Left lung (tissue), 10 donors: ENCODE results near the gene INTS15. TPM values are rescaled to one million over a fixed set of nuclear protein-coding genes. Genes with fewer than 3 reads are reported as not detected.
A peak's percentile ranks its signal among the peaks of the same experiment; 100 is the strongest.

Experiments used
- ATAC-seq: fragments of 200-7000 bp; cut with Tn5 transposase; one replicate; pipeline ENCODE4 v1.9.1; 2020; ENCODE audit warnings: moderate library complexity
- DNase-seq, 4 donors: peaks; one replicate each; pipeline ENCODE4 v3.0.0-alpha.2; 2013 to 2020
- H3K27ac ChIP-seq, 2 donors: fragments of 200-600 bp; sonication (generic) in 1 of 2; one replicate each; pipeline versions ENCODE4 v1.5.0 to v1.8.0; 2020 to 2021
- H3K27me3 ChIP-seq, 2 donors: fragments of 200-600 bp; sonication (generic) in 1 of 2; one replicate each; pipeline versions ENCODE4 v1.5.0 to v1.8.0; 2020 to 2021
- H3K36me3 ChIP-seq, 2 donors: fragments of 200-600 bp; sonication (generic) in 1 of 2; one replicate each; pipeline versions ENCODE4 v1.5.0 to v1.8.0; 2020 to 2021
- H3K4me1 ChIP-seq, 2 donors: fragments of 200-600 bp; one replicate each; pipeline ENCODE4 v1.8.0; 2021
- H3K4me3 ChIP-seq, 2 donors: fragments of 200-600 bp; sonication (generic) in 1 of 2; one replicate each; pipeline versions ENCODE4 v1.5.0 to v1.8.0; 2020 to 2021; ENCODE audit warnings: mild to moderate bottlenecking in 1 of 2
- H3K9me3 ChIP-seq, 2 donors: fragments of 200-600 bp; sonication (generic) in 1 of 2; one replicate each; pipeline versions ENCODE4 v1.5.0 to v1.8.0; 2020 to 2021
- CTCF ChIP-seq, 2 donors: fragments of 200-600 bp; sonication (generic) in 1 of 2; IDR thresholded peaks; one replicate each; pipeline versions ENCODE4 v1.5.0 to v1.8.0; 2021; ENCODE audit warnings: antibody characterized with exemption in 2 of 2
- intact Hi-C, 2 donors: fragments of 100-400 bp; cut with DNase I; formaldehyde crosslinking; loops; one replicate each; pipeline versions ENCODE4 v1.11.2 to v1.14.2; 2022
- polyA plus RNA-seq, 6 donors: library from polyadenylated mRNA; unstranded; fragments of 120-200 nt; gene quantifications; one replicate each; pipeline ENCODE4 v1.2.1, GENCODE V29; 2013; ENCODE audit not compliant: insufficient read length in 6 of 6
- total RNA-seq, 2 donors: library from RNA; stranded (reverse); fragmentation: NEBNext Ultra II Directional; extraction: Animal tissue kit (Norgen Biotek cat#: 25700); gene quantifications; one replicate each; pipeline ENCODE4 v1.2.1, GENCODE V29; 2021
- donor health status: DM: no; HTN: yes; CAD: no.
- donor health status: DM: no; HTN: no; CAD: no.

Gene INTS15
- total and polyA plus RNA-seq, 8 donors = 30.2 to 49.4 (median 38.3) TPM

- Histone ChIP-seq H3K9me3 (peaks cover 0 to 28% of the 10 kb centered on the region in 2 donors), H3K4me3 (no peak overlapping the region), H3K27ac (no peak overlapping the region), H3K4me1 (no peaks in the 10 kb centered on the region), H3K36me3 (peaks cover 0 to 84% of the 10 kb centered on the region in 2 donors), H3K27me3 (no peaks in the 10 kb centered on the region)
- TF ChIP-seq CTCF (IDR thresholded peaks at IDR 0.05) = no peak
- peak in 2 of 4 donors; percentile 21 to 73 for DNase-seq
- intact Hi-C loops = no loop called here
- no peak for ATAC-seq
Measured at GRCh38 chr7:6652446-6653011, 62.7 kb downstream of the INTS15 start.

DNA sequence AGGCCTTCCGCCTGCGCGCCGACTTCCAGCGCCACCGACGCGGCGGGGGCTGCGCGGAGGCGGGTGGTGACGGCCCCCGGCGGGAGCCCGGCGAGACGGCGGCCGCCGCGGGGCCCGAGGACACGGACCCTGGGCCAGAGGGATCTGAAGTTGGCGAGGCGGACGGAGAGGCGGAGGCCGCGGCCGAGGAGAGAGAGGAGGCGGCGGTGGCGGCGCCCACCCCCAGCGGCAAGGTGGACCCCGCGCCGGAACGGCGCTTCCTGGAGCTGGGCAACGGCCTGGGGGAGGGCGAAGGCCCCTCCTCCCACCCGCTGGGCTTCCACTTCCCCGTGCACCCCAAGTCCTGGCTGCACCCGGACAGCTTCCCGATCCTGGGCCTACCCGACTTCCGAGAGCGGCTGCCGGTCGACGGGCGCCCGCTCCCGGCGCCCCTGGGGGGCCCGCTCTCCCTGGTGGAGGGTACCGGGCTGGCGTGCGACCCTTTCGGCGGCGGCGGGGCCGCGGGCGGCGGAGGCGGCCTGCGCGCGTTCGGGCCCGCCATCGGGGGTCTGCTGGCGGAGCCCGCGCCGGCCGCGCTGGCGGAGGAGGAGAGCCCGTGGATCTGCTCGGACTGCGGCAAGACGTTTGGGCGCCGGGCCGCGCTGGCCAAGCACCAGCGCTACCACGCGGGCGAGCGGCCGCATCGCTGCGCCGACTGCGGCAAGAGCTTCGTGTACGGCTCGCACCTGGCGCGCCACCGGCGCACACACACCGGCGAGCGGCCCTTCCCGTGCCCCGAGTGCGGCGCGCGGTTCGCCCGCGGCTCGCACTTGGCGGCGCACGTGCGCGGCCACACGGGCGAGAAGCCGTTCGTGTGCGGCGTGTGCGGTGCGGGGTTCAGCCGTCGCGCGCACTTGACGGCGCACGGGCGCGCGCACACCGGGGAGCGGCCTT is 63.5 kb downstream of the INTS15 start:
- intact Hi-C loops = no loop called here
- Histone ChIP-seq H3K4me3 (no peak overlapping the region), H3K4me1 (no peaks in the 10 kb centered on the region), H3K27me3 (no peaks in the 10 kb centered on the region), H3K9me3 (peaks cover 0 to 28% of the 10 kb centered on the region in 2 donors), H3K36me3 (peaks cover 0 to 75% of the 10 kb centered on the region in 2 donors), H3K27ac (no peak overlapping the region)
- ATAC-seq (no peak), DNase-seq (peak in 2 of 4 donors; percentile 30 to 65)
- TF ChIP-seq CTCF (IDR thresholded peaks at IDR 0.05) = no peak

DNA sequence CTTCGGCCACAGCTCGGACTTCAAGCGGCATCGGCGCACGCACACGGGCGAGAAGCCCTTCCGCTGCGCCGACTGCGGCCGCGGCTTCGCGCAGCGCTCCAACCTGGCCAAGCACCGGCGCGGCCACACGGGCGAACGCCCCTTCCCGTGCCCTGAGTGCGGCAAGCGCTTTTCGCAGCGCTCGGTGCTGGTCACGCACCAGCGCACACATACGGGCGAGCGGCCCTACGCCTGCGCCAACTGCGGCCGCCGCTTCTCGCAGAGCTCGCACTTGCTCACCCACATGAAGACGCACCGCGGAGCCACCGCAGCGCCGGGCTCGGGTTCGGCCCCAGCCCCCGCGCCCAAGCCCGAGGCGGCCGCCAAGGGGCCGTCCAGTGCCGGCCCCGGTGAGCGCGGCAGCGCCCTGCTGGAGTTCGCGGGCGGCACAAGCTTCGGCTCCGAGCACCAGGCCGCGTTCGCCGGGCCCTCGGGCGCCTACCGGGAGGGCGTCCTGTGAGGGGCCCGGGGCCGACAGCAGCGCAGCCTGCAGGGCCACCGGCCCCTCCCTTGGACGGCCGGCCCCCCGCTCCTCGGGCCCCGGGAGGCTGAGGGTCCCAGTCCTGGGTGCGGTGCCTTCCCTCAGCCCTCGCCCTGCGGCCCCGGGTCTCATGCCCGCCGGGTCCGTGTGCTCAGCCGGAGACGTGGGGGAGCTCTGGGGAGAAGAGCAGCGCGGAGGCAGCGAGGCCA is 64.5 kb downstream of the INTS15 start:
- DNase-seq (peak in 1 of 4 donors; percentile 6), ATAC-seq (no peak)
- Histone ChIP-seq H3K36me3 (peaks cover 0 to 66% of the 10 kb centered on the region in 2 donors), H3K27ac (no peak overlapping the region), H3K9me3 (peaks cover 0 to 28% of the 10 kb centered on the region in 2 donors), H3K4me1 (peaks cover 0 to 3% of the 10 kb centered on the region in 2 donors), H3K27me3 (peaks cover 0 to 6% of the 10 kb centered on the region in 2 donors), H3K4me3 (no peak overlapping the region)
- intact Hi-C loops = no loop called here
- TF ChIP-seq CTCF (IDR thresholded peaks at IDR 0.05) = no peak

DNA sequence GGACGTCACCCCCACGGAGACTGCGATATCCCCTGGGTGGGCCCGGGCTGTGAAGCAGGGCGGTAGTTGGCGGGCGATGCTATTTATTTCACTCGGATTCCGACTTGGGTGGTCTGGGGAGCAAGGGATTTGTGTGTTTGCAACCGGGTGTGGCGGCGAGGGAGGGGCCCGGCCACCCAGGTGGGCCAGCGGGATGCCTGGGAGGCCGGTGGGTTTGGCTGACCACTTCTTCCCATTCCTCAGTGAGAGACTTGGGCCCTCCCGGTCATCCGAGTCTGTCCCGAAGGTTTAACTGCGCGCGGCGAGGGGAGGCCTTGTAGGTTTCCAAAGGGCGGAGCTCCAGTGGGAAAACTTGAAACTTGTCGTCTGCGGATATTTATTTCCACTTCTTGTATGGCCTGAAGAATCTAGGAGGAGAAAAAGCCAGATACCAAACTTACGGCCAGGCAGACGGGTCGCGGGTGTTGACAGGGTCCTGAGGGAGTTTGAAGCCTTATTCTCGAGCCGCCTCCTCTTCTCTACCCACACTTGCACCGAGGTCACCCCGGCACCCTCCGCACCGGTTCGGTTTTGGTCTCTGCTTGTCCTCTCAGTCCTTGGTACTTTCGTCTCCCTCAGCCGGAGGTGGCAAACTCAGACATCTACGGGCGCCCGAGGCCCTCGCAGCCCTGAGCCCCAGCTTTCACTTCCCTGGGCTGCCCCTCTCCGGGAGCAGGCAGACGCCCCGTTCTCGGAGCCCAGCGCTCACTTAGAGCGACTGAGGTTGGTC is 65.2 kb downstream of the INTS15 start:
- no peak overlapping the region for H3K27ac ChIP-seq
- peaks cover 0 to 59% of the 10 kb centered on the region in 2 donors for H3K36me3 ChIP-seq
- TF ChIP-seq CTCF (IDR thresholded peaks at IDR 0.05) = no peak
- ATAC-seq (no peak), DNase-seq (peak in 1 of 4 donors; percentile 26)
- no peak overlapping the region for H3K4me3 ChIP-seq
- peaks cover 0 to 26% of the 10 kb centered on the region in 2 donors for H3K9me3 ChIP-seq
- H3K27me3 ChIP-seq = peaks cover 0 to 7% of the 10 kb centered on the region in 2 donors
- peaks cover 0 to 3% of the 10 kb centered on the region in 2 donors for H3K4me1 ChIP-seq
- intact Hi-C loops = no loop called here
